Neural cell (in vitro differentiated cells): Measurements from ENCODE around the gene HEXIM2.
A peak's percentile ranks its signal among the peaks of the same experiment; 100 is the strongest.

ENCODE experiments used
- EP300 ChIP-seq: fragments of 450-650 bp; conservative IDR thresholded peaks from 2 replicates; pipeline ENCODE4 v1.6.1; 2014; ENCODE audit warnings: antibody characterized with exemption, mild to moderate bottlenecking, moderate library complexity; ENCODE audit not compliant: poor library complexity, severe bottlenecking
- EZH2 ChIP-seq: fragments of 200-600, 300-800 bp; shearing (Covaris generic), sonication (generic); IDR thresholded peaks from 2 replicates; pipeline ENCODE4 v1.6.1; 2014; ENCODE audit warnings: antibody characterized with exemption, low read length, borderline replicate concordance, mild to moderate bottlenecking; ENCODE audit not compliant: insufficient read depth, poor library complexity, severe bottlenecking
- POLR2AphosphoS5 ChIP-seq: IDR thresholded peaks from 2 replicates; pipeline ENCODE4 v1.6.1; 2012
- RAD21 ChIP-seq: fragments of 450-650 bp; conservative IDR thresholded peaks from 2 replicates; pipeline ENCODE4 v1.6.1; 2014; ENCODE audit warnings: antibody characterized with exemption, mild to moderate bottlenecking, moderate library complexity
- TAF1 ChIP-seq: IDR thresholded peaks from 2 replicates; pipeline ENCODE4 v1.6.1; 2012; ENCODE audit warnings: low read depth
- TF ChIP-seq, protein P1 (sequence below): fragments of 450-650 bp; IDR thresholded peaks from 2 replicates; pipeline ENCODE4 v1.5.1; 2014; ENCODE audit warnings: antibody characterized with exemption, mild to moderate bottlenecking, moderate library complexity; ENCODE audit not compliant: poor library complexity, severe bottlenecking
- TF ChIP-seq, protein P2 (sequence below): IDR thresholded peaks from 2 replicates; pipeline ENCODE4 v1.6.1; 2012; ENCODE audit warnings: borderline replicate concordance

DNA sequence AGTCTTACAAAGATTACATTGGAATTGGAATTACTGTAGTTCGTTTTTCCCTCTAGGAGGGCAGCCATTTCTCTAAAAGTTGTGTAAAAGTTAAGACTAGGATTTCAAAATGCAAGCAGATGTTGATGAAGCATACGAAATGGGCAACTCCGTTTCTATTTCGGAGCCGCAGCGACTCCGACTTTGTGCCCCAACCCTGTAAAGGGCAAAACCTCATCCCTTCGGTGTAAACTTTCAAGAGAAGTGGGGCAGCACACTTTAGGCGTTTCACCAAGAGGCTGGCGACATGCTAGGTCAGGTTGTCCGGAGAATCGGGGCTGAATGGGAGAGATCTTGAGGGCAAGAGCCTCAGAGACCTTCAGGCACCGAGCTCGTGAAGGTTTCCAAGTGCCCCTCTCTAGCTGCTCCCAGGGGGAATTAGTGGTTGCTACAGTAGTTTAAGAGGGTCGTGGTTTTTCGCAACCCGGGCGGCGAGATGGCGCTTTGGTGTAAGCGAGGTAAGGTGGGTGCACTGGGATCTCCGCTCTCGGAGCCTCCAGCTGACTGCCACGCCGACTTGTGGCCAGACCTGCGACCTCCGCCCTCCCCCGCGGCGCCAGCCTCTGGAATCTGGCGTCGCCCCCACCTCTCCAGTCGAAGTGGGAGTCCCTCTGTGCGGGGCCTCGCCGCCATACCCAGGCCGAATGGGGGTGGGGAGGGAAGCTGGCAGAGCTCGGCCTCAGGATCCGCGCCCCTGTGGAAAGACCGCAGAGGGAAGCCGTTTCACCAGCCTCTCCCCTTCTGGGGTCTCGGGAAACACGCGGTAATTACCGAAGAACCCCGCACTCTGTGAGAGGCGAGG, 1.0 kb upstream of the HEXIM2 start:
- TF ChIP-seq, protein P1, sequence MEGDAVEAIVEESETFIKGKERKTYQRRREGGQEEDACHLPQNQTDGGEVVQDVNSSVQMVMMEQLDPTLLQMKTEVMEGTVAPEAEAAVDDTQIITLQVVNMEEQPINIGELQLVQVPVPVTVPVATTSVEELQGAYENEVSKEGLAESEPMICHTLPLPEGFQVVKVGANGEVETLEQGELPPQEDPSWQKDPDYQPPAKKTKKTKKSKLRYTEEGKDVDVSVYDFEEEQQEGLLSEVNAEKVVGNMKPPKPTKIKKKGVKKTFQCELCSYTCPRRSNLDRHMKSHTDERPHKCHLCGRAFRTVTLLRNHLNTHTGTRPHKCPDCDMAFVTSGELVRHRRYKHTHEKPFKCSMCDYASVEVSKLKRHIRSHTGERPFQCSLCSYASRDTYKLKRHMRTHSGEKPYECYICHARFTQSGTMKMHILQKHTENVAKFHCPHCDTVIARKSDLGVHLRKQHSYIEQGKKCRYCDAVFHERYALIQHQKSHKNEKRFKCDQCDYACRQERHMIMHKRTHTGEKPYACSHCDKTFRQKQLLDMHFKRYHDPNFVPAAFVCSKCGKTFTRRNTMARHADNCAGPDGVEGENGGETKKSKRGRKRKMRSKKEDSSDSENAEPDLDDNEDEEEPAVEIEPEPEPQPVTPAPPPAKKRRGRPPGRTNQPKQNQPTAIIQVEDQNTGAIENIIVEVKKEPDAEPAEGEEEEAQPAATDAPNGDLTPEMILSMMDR: peak; percentile 62
- TF ChIP-seq POLR2AphosphoS5: no peak
- no peak for TF ChIP-seq EZH2
- TF ChIP-seq, protein P2, sequence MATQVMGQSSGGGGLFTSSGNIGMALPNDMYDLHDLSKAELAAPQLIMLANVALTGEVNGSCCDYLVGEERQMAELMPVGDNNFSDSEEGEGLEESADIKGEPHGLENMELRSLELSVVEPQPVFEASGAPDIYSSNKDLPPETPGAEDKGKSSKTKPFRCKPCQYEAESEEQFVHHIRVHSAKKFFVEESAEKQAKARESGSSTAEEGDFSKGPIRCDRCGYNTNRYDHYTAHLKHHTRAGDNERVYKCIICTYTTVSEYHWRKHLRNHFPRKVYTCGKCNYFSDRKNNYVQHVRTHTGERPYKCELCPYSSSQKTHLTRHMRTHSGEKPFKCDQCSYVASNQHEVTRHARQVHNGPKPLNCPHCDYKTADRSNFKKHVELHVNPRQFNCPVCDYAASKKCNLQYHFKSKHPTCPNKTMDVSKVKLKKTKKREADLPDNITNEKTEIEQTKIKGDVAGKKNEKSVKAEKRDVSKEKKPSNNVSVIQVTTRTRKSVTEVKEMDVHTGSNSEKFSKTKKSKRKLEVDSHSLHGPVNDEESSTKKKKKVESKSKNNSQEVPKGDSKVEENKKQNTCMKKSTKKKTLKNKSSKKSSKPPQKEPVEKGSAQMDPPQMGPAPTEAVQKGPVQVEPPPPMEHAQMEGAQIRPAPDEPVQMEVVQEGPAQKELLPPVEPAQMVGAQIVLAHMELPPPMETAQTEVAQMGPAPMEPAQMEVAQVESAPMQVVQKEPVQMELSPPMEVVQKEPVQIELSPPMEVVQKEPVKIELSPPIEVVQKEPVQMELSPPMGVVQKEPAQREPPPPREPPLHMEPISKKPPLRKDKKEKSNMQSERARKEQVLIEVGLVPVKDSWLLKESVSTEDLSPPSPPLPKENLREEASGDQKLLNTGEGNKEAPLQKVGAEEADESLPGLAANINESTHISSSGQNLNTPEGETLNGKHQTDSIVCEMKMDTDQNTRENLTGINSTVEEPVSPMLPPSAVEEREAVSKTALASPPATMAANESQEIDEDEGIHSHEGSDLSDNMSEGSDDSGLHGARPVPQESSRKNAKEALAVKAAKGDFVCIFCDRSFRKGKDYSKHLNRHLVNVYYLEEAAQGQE: no peak
- TF ChIP-seq TAF1: no peak
- TF ChIP-seq EP300: no peak
- TF ChIP-seq RAD21: peak; percentile 53
